ENCODE results near the gene INHBA. TPM values are rescaled to one million over a fixed set of nuclear protein-coding genes. Genes with fewer than 3 reads are reported as not detected.

INHBA gene
- 0.09 TPM in 1 of 2 replicates, not detected in the other for total RNA-seq

GRCh38 chr7:41702635-41703371, at the start of gene INHBA:
Gene INHBA, minus strand, starts transcription at chr7:41703090. Its CDS starts 2,716 bp downstream, at chr7:41700374.
- intact Hi-C loops (cut with micrococcal nuclease): loop anchor here (10.0 kb wide), 1 partner anchor 698 kb away; no protein-coding TSS in a partner anchor

GRCh38 chr7:41752615-41753014, 49.7 kb upstream of the INHBA start:
- intact Hi-C loops (cut with micrococcal nuclease): no loop called here

DNA sequence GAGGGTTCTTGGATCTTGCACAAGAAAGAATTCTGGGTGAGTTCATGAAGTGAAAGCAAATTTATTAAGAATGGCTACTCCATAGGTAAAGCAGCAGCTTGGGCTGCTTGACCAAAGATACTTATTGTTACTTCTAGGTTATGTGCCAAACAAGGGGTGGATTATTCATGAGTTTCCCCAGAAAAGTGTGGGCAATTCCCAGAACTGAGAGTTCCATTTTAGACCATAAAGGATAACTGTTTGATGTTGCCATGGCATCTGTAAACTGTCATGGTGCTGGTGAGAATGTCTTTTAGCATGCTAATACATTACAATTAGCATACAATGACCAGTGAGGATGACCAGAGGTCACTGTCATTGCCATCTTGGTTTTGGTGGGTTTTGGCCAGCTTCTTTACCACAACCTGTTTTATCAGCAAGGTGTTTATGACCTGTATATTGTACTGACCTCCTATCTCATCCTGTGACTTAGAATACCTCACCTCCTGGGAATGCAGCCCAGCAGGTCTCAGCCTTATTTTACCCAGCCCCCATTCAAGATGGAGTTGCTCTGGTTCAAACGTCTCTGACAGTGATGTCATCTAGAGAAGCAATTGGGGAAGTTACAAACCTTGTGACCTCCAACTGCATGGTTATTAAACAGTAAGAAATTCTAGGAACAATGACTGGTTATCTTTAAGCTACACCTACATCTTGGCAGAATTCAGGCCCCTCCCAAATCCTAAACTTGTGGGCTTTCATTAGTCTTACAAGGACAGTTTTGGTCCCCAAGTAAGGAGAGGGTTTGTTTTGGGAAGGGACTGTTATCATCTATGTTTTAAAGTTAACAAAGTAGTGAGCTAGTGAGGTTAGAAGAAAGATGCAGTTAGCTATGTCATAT, 48.0 kb upstream of the INHBA start:
- intact Hi-C loops (cut with micrococcal nuclease): no loop called here

GRCh38 chr7:41747961-41748360, 45.1 kb upstream of the INHBA start:
- intact Hi-C loops (cut with micrococcal nuclease): no loop called here

DNA sequence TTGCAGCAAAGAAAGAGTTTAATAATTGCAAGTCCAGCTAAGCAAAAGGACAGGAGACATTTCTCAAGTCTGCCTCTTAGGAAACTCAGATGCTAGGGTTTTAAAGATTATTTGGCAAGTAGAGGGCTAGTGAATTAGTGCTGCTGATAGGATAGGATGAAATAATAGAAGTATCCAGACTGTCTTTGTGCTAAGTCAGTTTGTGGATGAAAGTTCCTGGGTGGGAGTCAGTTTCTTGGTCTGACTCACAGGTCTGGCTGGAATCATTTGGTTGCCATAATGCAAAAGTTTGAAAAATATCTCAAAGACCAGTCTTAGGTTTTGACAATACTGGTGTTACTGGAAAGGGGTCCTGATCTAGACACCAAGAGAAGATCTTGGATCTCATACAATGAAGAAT, 42.6 kb upstream of the INHBA start:
- intact Hi-C loops (cut with micrococcal nuclease): no loop called here

GRCh38 chr7:41744161-41744560, 41.3 kb upstream of the INHBA start:
- intact Hi-C loops (cut with micrococcal nuclease): no loop called here

DNA sequence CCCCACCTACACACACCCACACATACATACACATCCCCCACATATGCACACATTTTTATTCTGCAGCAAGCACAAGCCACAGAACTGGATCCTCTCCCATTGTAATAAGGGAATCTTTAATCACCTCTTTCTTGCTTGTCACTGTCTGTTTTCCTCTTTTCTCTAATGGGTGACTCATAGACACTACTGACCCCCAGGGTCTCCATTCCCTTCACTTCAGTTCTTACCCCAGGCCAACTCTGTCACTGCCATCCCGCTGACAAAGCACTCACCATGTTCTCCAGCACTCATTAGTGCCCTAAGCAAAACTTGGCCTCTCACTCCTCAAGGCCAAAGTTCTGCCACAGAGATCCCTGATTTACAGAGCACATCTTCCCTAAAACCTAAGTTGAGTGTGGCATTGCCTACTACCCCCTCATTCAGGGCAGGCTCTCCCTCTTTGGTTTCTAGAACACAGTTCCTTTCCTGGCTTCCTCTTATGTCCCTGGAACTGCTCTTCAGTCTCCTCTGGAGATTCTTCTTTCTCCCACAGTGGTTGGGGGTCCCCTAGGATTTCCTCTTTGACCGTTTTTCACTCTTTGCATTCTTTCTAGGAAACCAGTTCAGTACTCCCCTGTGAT, 39.6 kb upstream of the INHBA start:
- intact Hi-C loops (cut with micrococcal nuclease): no loop called here

DNA sequence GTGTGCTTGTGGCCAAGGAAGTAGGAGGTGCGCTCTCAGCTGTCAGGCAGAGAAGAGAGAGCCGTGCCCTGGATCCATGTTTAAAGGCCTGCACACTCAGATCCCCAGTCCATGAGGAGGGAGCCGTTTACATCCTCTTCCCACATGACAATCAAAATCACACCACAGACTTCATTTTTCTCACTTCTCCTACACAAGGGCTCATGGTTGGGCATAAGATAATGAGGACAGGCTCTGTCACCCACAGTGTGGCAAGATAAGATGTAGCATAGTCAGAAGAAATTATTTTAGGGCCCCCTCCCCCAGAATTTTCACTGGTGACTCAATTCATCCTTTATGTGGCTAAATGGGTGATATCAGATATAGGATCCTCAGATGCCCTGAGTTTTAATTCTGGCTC, 35.9 kb upstream of the INHBA start:
- intact Hi-C loops (cut with micrococcal nuclease): loop anchor here (10.0 kb wide), 1 partner anchor 146 kb away; no protein-coding TSS in a partner anchor

GRCh38 chr7:41738336-41738735, 35.4 kb upstream of the INHBA start:
- intact Hi-C loops (cut with micrococcal nuclease): loop anchor here (10.0 kb wide), 1 partner anchor 146 kb away; no protein-coding TSS in a partner anchor

DNA sequence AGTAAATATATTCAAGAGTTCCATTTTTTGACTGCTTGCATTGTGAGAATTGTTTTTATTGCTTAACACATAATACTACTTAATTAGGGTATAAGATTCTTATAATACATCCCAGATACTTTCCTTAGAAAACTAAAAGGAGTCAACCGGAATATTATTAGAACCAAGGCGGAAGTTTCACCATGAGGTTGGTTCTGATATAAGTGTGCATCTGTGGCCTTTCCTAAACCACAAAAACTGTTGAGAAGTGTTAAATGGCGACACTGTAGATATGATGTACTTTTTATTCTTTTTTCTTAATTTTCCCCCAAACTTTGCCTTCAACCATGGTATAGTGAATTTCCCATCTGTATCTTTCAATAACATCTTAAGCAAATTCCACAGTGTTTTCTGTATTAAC, 32.3 kb upstream of the INHBA start:
- intact Hi-C loops (cut with micrococcal nuclease): loop anchor here (10.0 kb wide), 1 partner anchor 150 kb away; no protein-coding TSS in a partner anchor

DNA sequence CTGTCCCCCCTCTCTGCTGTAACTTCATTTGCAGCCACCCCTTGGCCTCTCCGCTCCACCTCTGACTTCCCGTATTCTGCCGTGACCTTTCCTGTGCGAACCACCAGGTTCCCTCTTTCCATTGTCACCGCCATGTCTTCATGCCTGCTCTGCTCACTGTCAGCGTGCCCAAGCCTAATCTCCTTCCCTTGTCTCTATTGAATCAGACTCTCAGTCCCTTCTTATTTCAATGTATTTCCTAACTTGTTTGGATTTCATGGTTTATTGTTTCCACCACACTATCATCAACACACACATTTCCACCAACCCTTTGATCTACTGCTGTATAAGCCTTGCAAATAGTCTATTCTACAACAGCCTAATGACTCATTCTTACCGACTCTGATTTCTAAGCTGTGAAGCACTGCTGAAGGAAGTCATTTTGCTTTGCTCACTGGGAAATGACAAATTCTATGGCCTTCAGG, 30.0 kb upstream of the INHBA start:
- intact Hi-C loops (cut with micrococcal nuclease): loop anchor here (10.0 kb wide), 1 partner anchor 152 kb away; no protein-coding TSS in a partner anchor

GRCh38 chr7:41732436-41732785, 29.5 kb upstream of the INHBA start:
- intact Hi-C loops (cut with micrococcal nuclease): loop anchor here (10.0 kb wide), 1 partner anchor 152 kb away; no protein-coding TSS in a partner anchor

DNA sequence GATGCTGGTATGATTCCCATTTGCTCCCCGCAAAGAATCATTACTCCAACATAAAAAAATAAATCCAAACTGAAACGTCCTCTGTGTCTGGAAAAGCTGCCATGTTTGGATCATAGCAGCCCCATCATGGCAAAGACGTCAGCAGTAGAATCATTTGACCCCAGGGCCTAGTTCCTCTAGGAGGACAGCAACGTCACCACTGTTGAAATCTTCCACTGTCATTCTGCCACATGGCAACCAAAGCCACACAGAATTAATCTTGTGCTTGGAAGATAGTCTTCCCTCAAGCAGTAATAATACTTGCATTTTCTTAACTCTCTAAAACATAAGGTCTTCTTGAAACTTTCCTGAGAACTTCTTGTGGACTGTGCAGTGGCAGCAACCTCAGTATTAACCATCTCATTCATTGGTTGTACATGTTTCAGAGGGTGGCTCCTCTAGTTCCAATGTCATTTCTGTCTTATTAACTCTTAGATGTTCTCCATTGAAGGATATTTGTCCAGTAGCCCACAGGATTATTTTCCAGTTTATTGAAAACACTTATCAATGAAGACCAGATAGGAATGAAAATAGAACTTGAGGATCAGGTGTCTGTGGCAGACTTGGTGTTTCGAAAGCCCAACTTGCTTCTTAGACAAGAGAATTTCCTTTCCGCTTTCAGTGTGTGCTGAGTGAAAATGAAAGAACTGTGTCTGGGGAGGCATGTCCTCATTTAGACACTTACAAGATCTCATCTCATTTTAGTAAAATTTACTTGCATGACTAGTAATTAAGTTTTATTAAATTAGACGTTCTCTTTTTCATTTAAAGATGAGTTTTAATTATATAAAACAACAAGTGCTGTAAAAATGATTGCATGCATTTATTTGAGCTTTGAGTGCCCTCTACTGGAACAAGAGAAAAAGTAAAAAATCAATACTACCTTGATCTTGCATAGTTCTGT, 28.9 kb upstream of the INHBA start:
- intact Hi-C loops (cut with micrococcal nuclease): loop anchor here (10.0 kb wide), 1 partner anchor 153 kb away; no protein-coding TSS in a partner anchor

DNA sequence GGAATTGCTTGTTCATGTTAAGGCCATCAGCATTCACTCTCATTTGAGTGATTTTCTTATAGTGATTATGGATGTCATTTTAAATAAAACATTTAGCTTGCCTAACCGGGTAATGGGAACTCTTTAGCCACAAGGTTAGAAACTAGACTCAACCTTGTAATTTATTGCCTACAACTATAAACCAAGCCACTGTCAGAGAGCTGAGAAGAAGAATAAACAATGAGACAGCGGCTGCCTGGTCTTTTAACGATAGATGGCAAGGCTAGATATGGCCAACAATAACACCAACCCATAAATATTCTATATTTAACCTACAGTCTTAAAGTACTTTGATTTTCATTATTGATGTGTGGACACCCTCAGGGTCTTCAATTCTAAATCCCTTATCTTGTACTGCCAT, 27.8 kb upstream of the INHBA start:
- intact Hi-C loops (cut with micrococcal nuclease): loop anchor here (10.0 kb wide), 1 partner anchor 154 kb away; no protein-coding TSS in a partner anchor

DNA sequence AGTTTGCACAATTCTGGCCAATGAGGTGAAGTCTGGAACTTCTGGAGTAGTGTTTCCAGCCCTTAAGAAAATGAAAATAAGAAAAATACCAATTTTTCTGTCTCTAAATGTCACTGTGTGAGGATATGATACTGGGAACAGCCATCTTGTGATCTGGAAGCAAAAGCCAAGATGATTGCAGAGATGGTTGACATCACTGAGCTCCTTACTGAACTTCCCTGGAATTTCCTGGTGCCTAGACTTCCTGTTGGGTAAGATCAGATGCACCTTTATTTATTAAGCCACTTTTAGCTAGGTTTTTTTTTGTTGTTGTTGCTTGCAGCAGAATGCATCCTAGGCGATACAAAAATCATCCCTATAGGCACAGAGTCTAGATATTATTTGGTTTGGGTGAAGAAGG, 27.3 kb upstream of the INHBA start:
- intact Hi-C loops (cut with micrococcal nuclease): loop anchor here (10.0 kb wide), 1 partner anchor 155 kb away; no protein-coding TSS in a partner anchor

DNA sequence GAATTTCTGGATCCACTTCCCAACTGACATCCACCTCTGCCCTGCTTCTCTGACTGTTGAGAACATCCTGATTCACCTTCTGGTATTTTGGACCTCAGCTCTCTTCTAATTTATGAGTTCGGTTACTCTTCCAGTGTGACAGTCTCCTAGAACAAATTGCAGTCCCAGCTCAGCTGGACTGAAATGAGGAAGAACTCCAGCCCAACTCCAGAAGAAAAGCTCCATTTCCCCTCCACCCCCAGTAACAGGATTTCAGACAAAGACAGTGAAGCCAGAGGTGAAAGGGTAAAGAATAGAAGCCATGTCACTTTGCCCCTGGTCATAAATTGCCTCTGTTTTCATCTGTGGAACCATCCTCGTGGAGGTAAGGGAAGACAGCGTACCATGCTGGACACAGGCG, 26.2 kb upstream of the INHBA start:
- intact Hi-C loops (cut with micrococcal nuclease): no loop called here

- intact Hi-C loops (cut with micrococcal nuclease): no loop called here
Measured at GRCh38 chr7:41725013-41725412, 22.1 kb upstream of the INHBA start.

DNA sequence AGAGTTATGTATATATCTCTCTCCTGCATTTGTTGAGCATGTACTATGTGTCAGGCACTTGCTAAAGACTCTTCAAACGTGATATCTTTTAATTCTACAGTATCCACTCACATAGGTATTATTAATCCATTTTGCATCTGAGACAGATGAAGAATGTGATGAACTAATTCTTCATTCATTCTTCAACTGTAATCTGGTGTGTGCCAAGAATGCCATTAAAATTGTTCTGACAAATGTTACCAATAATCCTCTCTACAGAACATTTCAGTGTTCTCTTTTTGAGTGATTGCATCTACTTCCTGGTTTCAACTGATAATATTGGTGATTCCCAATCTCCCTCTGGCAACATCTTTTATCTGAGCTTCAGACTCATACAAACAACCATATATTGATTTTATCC, 18.0 kb upstream of the INHBA start:
- intact Hi-C loops (cut with micrococcal nuclease): no loop called here

GRCh38 chr7:41720046-41720445, 17.2 kb upstream of the INHBA start:
- intact Hi-C loops (cut with micrococcal nuclease): no loop called here

DNA sequence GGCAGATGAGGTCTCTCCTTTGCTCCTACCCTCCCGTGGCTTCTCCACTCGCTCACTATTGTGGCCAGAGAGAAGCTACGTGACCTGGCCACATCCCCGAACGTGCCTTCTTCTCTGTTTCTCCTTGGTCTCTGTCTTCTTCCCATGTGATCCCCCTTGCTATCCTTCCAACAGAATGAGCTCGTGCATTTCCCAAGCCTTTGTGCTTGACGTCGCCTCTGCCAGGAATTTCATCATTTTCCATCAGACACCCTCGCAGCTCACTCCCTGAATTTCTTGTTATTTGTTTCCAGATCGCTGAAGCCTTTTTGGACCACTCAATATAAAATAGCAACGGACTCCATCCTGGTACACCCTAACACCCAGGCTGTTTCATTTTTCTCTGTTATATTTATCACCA, 13.8 kb upstream of the INHBA start:
- intact Hi-C loops (cut with micrococcal nuclease): no loop called here
